HT-29 (cell line): ENCODE measurements around the gene SLC47A2. TPM values are rescaled to one million over a fixed set of nuclear protein-coding genes. Genes with fewer than 3 reads are reported as not detected.
A peak's percentile ranks its signal among the peaks of the same experiment; 100 is the strongest.

Source experiments
- DNase-seq: peaks from one replicate; pipeline ENCODE4 v3.0.0-alpha.2; 2015; ENCODE audit warnings: low spot score
- total RNA-seq: library from RNA; depleted of rRNA; stranded (reverse); fragments of >200 nt; shearing (Covaris generic); gene quantifications from 2 replicates; pipeline ENCODE4 v1.2.3, GENCODE V29; 2014

The SLC47A2 gene
- total RNA-seq, 1 experiment from 2014 or later, result 0.05 TPM

DNA sequence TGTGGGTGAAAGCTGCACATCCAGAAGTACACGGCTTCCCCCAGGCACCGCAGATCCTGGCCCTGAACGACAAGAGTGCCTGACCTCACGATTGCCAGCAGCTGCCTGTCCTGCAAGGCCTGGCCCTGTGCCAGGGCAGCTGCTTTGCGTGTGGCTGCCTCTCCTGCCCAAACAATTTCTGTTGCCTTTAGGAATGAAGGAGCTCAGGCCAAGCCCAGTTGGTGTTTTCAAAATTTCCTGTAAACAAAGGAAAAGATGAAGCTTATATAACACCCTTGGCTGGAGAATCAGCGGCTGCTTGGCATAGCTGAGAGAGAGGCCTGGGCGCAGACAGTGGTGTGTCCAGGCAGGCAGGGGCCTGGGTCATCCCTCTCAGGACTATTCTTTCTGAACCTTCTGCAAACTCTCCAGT is 11.7 kb upstream of the SLC47A2 start:
- DNase-seq, result peak; percentile 63

DNA sequence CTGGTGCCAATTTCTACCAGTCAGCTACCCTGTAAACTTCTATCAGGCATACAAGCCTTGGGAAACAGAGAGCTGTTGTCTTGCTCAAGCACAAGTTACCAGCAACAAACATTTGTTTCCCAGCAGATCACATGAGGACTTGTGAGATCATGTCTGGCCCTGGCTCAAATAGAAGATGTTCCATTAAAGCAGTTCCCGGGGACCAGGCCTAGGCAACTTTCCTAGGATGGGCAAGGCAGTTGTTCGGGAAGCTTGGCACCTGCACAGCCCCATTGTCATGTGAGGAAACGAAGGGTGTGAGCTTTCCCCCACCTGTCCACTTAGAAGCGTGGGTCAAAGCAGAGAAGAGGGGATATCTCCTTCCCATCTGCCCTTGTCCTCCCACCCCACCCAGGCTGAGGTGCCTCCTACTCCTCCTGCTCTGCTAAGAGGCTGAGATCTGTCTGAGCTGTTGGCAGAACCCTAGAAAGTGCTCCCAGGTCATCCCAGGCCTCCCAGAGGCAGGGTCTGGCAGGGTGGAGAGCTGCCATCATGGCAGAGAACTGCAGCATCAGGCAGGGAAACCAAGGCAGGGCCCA is 11.2 kb upstream of the SLC47A2 start:
- DNase-seq, result no peak

DNA sequence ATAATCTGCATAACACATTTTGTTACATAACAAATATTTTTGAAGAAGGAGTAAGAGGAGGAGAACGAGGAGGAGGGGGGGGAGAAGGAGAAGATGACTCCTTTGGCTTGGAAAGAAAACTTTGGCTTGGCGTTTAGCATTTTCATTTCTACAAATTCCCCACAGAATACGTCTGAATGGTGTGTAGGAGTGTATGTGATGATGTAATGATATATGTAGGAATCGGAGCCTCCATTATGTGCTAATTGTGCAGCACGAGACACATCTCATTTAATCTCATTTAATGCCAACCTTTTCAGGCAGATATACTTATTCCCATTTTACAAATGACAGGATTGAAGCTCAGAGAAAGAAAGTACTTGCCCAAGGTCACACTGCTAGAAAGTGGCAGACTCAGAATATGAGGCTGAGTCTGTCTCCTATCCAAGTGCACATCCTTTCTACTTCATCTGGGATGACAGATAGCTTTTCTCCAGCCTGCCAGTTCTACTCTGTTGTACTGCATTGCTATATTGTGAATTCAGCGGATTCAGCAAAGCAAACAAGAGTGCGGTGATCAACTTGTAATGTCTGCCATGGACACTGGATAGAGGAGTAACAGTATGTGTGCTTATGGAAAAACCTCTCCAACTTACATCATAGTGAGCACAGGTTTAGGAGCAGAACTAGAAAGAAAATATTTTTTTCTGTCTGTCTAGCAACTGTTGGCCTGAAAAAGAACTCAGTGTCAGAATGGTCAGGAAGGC is 10.4 kb upstream of the SLC47A2 start:
- no peak for DNase-seq

- no peak for DNase-seq
These were observed 9.1 kb upstream of the SLC47A2 start for GRCh38 chr17:19725486-19725885.

- DNase-seq, result peak; percentile 63
These were observed 8.4 kb upstream of the SLC47A2 start for GRCh38 chr17:19724501-19725420.

GRCh38 chr17:19723964-19724363 is 7.6 kb upstream of the SLC47A2 start:
- DNase-seq, result no peak

GRCh38 chr17:19720631-19721426 is 4.4 kb upstream of the SLC47A2 start:
- no peak for DNase-seq

GRCh38 chr17:19720210-19720475 is 3.8 kb upstream of the SLC47A2 start:
- no peak for DNase-seq

DNA sequence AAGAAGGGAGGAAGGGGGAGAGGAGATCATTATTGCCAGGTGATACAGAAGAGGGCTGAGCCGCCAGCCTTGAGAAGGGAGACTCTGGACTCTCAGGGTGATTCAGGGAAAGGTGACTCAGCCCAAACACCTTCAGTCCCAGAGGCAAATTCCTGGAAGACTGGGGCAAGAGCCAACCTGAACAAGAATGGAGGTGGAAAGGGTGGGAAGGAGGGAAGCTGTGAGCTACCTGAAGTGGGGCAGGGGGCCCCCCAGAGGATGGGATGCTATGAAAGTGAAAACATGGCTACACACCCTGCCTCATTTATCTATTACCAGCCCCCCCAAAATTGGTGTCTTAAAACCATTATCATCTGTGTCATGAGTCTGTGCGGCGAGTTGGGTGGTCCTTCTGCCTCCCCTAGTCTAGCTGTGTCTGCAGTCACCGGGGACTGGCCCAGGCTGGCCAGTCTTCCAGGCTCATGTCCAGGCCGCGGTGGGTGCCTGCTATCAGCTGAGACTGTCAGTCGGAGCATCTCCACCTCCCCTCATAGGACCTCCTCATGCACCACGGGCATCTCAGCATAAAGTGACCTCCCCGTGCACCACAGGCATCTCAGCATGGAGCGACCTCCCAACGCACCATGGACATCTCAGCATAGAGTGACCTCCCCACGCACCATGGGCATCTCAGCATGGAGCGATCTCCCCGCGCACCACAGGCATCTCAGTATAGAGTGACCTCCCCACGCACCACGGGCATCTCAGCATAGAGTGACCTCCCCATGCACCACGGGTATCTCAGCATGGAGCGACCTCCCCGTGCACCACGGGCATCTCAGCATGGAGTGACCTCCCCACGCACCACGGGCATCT is 3.2 kb upstream of the SLC47A2 start:
- DNase-seq, result peak; percentile 57

- DNase-seq, result no peak
These were observed 2.4 kb upstream of the SLC47A2 start for GRCh38 chr17:19718613-19719354.

DNA sequence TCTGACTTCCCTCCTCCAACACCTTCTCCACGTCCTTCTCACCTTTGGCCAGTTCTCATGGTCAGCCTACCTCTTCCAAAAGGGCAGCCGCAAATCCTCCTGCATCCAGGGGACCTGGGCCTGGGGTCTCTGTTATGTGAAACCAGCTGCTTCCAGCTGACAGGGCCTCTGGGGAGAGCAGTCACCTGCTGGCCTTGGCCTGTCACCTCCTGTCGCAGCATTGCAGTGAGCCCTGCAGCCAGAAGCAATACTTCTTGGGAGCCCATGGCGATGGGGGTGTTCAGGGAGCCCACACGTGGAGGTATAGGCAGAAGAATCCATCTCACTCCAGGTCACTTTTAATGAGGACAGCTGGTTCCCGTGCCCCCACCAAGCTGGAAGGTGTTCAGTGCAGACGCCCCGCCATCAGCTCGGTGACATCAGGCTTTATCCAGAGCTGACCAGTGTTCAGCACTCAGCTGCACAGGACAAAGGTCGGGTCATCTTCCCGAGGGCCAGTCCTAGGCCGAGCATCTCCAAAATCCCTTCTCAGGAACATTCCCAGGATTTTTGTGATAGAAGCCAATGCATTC is 1.7 kb upstream of the SLC47A2 start:
- DNase-seq, result no peak

DNA sequence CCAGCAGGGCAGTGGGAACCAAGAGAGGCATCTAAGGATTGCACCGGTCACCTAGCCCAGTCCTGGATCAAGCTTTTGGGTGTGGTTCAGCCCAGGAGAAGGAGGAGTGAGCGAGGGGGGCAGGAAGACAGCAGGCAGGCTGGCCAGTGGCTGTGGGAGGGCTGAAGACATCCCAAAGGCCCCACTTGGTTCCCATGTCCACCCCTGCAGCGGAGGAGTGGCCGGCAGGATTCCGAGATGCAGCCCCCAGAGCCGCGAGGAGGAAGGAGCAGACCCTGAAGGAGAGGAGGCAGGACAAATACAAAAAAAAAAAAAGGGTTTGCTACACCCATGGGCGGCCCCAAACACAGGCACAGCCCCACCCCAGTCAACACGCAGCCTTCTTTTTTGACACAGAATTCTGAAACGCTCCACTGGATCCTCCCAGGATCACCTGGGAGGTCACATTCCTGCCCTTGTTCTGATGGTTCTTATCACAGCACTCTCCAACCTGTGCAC is 1.1 kb upstream of the SLC47A2 start:
- DNase-seq, result no peak

DNA sequence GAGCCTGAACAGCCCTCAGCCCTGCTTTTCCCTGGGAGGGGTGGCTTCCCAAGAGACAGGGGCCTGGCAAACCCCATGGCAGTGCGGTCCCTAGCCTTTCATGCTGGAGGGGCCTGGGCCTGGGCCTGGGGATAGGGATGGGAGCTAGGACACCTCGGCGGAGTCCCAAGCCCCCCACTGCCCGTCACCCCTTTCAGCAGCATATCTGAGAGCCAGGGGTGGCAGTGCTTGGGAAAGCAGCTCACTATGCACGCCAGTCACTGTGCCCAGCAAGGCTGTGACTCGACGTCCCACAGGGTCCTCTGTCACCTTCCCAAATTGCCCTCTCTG is 612 bp upstream of the SLC47A2 start:
- no peak for DNase-seq

DNA sequence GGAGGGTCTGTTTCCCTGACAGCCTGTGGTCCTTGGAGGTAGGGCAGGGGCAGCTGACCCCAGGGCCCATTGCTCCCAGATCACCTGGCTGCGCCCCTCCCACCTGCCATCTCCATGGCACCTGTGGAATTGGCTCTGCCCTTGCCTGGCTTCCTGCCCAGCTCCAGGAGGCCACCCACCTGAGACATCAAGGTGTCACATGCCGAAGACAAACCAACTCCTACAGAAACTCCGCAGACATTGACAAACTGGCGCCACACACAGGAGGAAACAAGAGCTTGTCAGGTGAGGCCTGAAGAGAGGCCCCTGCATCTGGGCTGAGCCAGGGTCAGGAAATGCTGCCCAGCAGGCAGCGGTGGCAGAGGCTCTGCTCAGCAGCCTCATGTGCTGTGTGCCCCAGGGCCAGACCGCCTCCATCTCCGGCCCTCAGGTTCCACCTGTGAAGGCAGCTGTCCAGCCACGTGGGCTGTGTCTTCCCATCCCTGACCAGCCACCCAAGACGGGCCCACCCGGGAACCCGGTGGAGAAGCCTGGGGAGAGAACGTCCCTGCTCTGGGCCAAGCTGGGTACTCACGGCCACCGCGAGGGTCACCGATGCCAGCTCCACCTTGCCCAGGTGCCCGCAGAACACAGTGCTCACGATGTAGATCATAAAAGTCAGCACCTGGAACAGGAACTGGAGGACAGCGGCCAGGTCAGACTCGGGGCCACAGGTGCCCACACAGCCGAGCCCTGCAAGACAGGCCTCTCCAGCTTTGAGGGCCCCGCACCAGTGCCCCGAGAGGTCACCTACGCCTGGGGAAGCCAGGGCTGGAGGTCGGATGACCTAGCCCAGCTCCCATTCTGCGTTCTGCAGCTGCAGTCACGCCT is 1.6 kb downstream of the SLC47A2 start:
- peak; percentile 84 for DNase-seq

GRCh38 chr17:19713901-19714361 is 2.5 kb downstream of the SLC47A2 start:
- no peak for DNase-seq

GRCh38 chr17:19713462-19713861 is 2.9 kb downstream of the SLC47A2 start:
- no peak for DNase-seq

DNA sequence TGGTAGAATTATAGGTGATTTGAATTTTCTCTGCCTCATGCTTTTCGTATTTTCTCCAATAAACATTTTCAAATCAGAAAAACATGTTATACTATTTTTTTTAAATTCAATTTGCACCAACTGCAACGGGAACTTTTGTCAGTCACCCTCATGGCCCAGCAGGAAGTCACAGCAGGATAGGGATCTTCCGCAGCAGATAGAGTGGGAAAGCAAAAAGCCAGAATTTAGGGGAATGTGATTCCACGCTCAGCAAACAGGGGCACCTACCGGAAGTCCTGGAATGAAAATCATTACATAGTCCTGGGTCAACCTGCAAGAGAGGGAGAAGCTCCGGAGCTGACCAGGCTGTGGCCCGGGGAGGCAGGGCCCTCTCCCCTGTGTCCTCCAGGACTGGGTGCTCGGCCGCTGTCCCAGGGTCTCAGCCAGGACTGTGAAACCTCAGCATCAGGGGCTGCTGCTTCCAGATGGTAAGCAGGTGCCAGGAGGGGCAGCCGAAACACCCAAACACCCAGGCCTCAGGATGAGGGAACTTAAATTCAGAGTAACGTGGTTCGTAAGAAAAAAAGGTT is 3.9 kb downstream of the SLC47A2 start:
- DNase-seq, result no peak

DNA sequence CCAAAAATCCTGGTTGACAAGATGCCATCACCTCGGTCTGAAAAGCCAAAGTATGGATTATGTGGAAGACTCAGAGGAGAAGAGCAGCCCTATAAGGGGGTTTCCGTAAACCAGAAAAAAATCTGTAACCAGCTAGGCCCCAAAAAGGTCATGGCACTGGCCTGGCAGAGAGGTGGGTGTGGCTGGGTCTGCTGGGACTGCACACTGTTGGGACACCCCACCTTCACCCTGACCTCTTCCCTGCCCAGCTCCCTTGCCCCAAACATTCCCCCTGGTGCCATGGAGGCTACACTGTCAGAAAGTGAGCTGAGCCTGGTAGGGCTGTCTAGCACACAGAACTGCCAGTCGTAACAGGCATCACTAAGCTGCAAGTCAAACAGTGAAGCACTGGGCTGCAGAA is 6.5 kb downstream of the SLC47A2 start:
- DNase-seq, result no peak
